Right atrium auricular region (tissue), 2 donors: Measurements from ENCODE around the gene AKAIN1. TPM values are rescaled to one million over a fixed set of nuclear protein-coding genes. Genes with fewer than 3 reads are reported as not detected.

Source experiments
- DNase-seq: peaks from one replicate; pipeline ENCODE4 v3.0.0-alpha.2; 2019; ENCODE audit warnings: low spot score
- H3K27ac ChIP-seq, 2 donors: fragments of 200-600 bp; sonication (generic); 1 replicate in 1 of 2; 2 replicates in 1 of 2; pipeline ENCODE4 v1.5.1; 2016 to 2019
- H3K27me3 ChIP-seq, 2 donors: fragments of 200-600 bp; sonication (generic); one replicate each; pipeline versions ENCODE4 v1.5.1 to v1.6.0; 2017 to 2019
- H3K36me3 ChIP-seq: fragments of 200-600 bp; sonication (generic); one replicate; pipeline ENCODE4 v1.5.1; 2016
- H3K4me1 ChIP-seq, 2 donors: fragments of 200-600 bp; sonication (generic); one replicate each; pipeline versions ENCODE4 v1.5.1 to v1.6.0; 2017 to 2019
- H3K4me3 ChIP-seq, 2 donors: fragments of 200-600 bp; sonication (generic); 1 replicate in 1 of 2; 2 replicates in 1 of 2; pipeline ENCODE4 v1.5.1; 2017 to 2019; ENCODE audit warnings: mild to moderate bottlenecking in 1 of 2, moderate library complexity in 1 of 2
- H3K9me3 ChIP-seq, 2 donors: fragments of 200-600 bp; sonication (generic); one replicate each; pipeline ENCODE4 v1.5.1; 2019
- total RNA-seq, 2 donors: library from RNA; depleted of rRNA; stranded (reverse); fragments of >200 nt; gene quantifications; one replicate each; pipeline ENCODE4 v1.1.0, GENCODE V29; 2016
- TF ChIP-seq, protein P1 (sequence below), 2 donors: fragments of 200-600 bp; sonication (generic); IDR thresholded peaks; one replicate each; pipeline ENCODE4 v1.5.1; 2019; ENCODE audit warnings: antibody characterized with exemption in 2 of 2

The AKAIN1 gene
- total RNA-seq, 2 donors from 2014 or later, result not detected

DNA sequence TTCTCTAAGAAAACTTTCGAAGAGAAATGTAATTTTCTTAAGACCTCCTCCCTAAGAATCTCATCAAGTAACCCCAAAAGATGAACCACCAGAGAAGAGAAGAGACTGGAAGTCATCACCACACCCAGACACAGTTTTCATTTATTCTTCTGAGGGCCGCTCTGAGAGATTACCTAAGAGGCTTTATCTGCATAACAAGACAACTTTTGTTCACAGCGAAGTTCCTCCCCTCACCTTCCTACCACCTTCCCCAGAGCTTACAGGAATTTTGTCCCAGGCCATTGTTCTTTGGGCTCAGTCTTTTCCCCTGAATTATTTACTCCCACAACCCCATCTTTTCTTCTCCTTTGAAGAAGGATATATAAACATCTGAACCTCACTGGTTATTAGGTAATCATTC is 92.8 kb downstream of the AKAIN1 start:
- no peak overlapping the region for H3K4me3 ChIP-seq
- no peak for DNase-seq
- H3K4me1 ChIP-seq, result no peaks in the 10 kb centered on the region
- H3K36me3 ChIP-seq, result no peaks in the 10 kb centered on the region
- H3K9me3 ChIP-seq, result no peaks in the 10 kb centered on the region
- H3K27ac ChIP-seq, result no peak overlapping the region
- TF ChIP-seq, protein P1, sequence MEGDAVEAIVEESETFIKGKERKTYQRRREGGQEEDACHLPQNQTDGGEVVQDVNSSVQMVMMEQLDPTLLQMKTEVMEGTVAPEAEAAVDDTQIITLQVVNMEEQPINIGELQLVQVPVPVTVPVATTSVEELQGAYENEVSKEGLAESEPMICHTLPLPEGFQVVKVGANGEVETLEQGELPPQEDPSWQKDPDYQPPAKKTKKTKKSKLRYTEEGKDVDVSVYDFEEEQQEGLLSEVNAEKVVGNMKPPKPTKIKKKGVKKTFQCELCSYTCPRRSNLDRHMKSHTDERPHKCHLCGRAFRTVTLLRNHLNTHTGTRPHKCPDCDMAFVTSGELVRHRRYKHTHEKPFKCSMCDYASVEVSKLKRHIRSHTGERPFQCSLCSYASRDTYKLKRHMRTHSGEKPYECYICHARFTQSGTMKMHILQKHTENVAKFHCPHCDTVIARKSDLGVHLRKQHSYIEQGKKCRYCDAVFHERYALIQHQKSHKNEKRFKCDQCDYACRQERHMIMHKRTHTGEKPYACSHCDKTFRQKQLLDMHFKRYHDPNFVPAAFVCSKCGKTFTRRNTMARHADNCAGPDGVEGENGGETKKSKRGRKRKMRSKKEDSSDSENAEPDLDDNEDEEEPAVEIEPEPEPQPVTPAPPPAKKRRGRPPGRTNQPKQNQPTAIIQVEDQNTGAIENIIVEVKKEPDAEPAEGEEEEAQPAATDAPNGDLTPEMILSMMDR (IDR thresholded peaks at IDR 0.05), result no peak
- H3K27me3 ChIP-seq, result no peaks in the 10 kb centered on the region

DNA sequence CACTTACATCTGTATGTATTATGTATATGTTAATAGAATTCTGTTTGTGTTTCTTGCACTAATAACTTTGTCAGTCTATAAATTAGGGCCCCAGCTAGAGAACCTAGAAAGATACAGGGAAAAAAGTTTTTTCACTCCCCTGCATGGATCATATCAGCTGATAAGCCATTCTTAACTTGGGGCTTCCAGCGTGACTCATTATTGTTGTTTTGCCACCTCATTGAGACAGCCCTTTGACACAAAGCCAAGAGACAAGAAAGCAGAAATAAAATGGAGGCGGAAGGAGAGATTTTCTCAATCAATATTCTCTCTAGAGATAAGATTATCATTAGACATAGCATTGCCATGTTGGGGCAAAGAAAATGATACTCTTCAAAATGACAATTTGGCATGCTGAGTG is 93.4 kb downstream of the AKAIN1 start:
- no peak overlapping the region for H3K27ac ChIP-seq
- H3K4me3 ChIP-seq, result no peak overlapping the region
- no peak for DNase-seq
- TF ChIP-seq, protein P1 (IDR thresholded peaks at IDR 0.05), result no peak
- H3K36me3 ChIP-seq, result no peaks in the 10 kb centered on the region
- H3K9me3 ChIP-seq, result no peaks in the 10 kb centered on the region
- H3K4me1 ChIP-seq, result no peaks in the 10 kb centered on the region
- no peaks in the 10 kb centered on the region for H3K27me3 ChIP-seq

DNA sequence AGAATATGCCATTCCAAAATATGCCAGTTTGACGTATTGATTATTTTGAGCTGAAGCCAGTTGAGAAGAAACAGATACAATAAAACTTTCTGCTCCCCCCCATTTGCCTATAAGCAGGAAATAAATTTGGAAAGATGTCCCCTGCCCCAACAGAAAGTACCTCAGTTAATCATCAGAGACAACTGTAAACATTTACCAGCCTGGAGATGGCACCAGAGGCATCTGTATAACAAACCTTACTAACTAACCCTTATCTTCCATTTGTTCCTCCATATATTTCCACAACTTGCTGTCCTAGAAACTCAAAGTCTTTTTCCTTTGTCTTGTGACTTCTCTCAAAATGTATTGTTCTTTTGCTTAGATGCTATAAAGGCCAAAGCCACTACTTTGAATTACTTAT is 93.8 kb downstream of the AKAIN1 start:
- no peaks in the 10 kb centered on the region for H3K27me3 ChIP-seq
- no peaks in the 10 kb centered on the region for H3K4me1 ChIP-seq
- H3K9me3 ChIP-seq, result no peaks in the 10 kb centered on the region
- TF ChIP-seq, protein P1 (IDR thresholded peaks at IDR 0.05), result no peak
- H3K4me3 ChIP-seq, result no peak overlapping the region
- H3K36me3 ChIP-seq, result no peaks in the 10 kb centered on the region
- DNase-seq, result no peak
- no peak overlapping the region for H3K27ac ChIP-seq

DNA sequence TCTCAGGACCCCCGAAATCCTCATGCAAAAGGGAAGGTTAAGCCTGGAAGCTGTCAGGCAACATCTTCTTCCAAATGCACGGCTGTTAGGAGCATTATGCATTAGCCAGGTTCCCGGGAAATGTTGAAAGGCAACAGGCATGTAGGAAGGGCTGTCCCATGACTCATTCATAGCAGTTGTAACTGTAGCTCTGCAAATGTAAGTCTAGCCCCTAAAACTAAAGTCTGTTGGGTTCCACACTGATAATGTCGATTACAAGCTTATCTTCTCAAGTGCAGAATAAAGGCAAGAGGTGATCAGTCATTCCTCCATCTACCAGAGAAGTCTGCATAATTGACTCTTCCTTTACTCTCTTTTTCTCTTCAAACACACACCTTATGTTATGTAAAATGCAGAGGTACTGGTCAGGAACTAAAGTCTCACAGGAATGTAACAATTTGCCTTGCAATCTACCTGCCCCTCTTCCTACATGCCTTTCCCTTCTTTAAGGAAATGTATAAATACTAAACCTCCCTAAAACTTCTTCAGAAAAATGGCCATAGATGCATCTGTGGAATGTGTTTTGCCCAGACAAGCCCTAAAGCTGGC is 99.8 kb downstream of the AKAIN1 start:
- no peak overlapping the region for H3K27ac ChIP-seq

DNA sequence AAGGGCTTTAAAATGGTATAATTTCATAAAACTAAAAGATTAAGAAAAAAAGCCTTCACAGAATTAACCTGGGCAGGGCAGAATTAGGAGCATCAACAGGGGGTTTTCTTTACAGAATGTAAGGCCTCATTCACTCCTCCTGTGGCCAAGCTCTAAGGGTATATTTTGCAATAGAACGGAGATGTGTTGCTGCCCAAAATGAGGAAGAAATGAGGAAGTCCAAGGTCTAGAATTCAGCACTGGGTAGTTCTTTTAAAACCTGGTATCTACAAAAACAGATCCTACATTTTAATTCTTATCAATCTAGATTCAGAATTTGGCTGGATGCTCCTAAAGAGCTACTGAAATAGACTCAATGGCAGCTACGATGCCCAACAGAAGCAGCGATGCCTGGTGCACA is 101.8 kb downstream of the AKAIN1 start:
- TF ChIP-seq, protein P1 (IDR thresholded peaks at IDR 0.05), result no peak

More for the DNA sequence above, 99.8 kb downstream of the AKAIN1 start:
- Histone ChIP-seq H3K27me3 (no peaks in the 10 kb centered on the region), H3K9me3 (no peaks in the 10 kb centered on the region), H3K36me3 (no peaks in the 10 kb centered on the region), H3K4me3 (no peak overlapping the region), H3K4me1 (no peaks in the 10 kb centered on the region)
- no peak for DNase-seq
- TF ChIP-seq, protein P1 (IDR thresholded peaks at IDR 0.05), result no peak

DNA sequence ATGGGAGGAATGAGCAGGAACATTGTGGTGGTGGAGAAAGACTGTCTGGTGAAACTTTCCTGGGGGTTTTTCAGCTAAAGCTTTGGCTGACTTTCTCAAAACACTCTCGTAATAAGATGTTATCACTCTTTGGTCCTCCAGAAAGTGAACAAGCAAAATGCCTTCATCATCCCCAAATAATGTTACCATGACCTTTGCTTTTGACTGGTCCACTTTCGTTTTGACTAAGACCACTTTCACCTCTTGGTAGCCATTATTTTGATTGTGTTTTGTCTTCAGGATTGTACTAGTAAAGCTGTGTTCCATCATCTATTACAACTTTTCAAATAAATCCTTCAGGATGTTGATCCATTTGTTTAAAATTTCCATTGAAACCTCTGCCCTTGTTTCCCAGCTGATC is 103.2 kb downstream of the AKAIN1 start:
- no peaks in the 10 kb centered on the region for H3K27me3 ChIP-seq
- no peak overlapping the region for H3K27ac ChIP-seq
- peaks cover 0 to 7% of the 10 kb centered on the region in 2 donors for H3K9me3 ChIP-seq
- H3K4me3 ChIP-seq, result no peak overlapping the region
- no peak for DNase-seq
- TF ChIP-seq, protein P1 (IDR thresholded peaks at IDR 0.05), result no peak
- no peaks in the 10 kb centered on the region for H3K36me3 ChIP-seq
- H3K4me1 ChIP-seq, result no peaks in the 10 kb centered on the region

More for the DNA sequence above, 101.8 kb downstream of the AKAIN1 start:
- Histone ChIP-seq H3K27ac (no peak overlapping the region), H3K9me3 (peaks cover 0 to 5% of the 10 kb centered on the region in 2 donors), H3K4me3 (no peak overlapping the region), H3K27me3 (no peaks in the 10 kb centered on the region), H3K4me1 (no peaks in the 10 kb centered on the region), H3K36me3 (no peaks in the 10 kb centered on the region)
- no peak for DNase-seq
